Urothelium cell line (cell line): ENCODE data around the gene XRRA1.
"Not testable (repeated sequence)": the region's sequence is repeated elsewhere in the genome, so short reads cannot be mapped to it uniquely, and the experiment has no call there.

Experiments
- DNase-seq: peaks from one replicate; pipeline ENCODE4 v3.0.0; 2011; ENCODE audit warnings: low spot score, mixed read lengths
- FAIRE-seq: peaks from 2 replicates; lab custom pipeline; 2011; peaks lifted over from hg19 to GRCh38; lab: Jason Lieb, UNC

The XRRA1 gene

GRCh38 chr11:74948898-74949752 lies at the start of gene XRRA1, which contains the start of gene SPCS2:
TSS of gene XRRA1 (minus strand) at chr11:74949091. CDS start at chr11:74940878, 8,213 bp downstream.
TSS of gene SPCS2 (plus strand) at chr11:74949266. CDS start at chr11:74949286, 20 bp downstream.
- DNase-seq (peak; percentile 98), FAIRE-seq (peak; percentile 98)

GRCh38 chr11:74992852-74993251 lies 44.0 kb upstream of the XRRA1 start:
- FAIRE-seq (no peak), DNase-seq (no peak)

GRCh38 chr11:74990941-74991340 lies 42.0 kb upstream of the XRRA1 start:
- FAIRE-seq (no peak), DNase-seq (no peak)

GRCh38 chr11:74990150-74990549 lies 41.3 kb upstream of the XRRA1 start:
- DNase-seq, FAIRE-seq: not testable (repeated sequence)

- FAIRE-seq, result no peak
- DNase-seq, result no peak
These were observed 40.4 kb upstream of the XRRA1 start for GRCh38 chr11:74989260-74989638.

GRCh38 chr11:74988541-74989259 lies 39.8 kb upstream of the XRRA1 start, which contains the start of gene NEU3:
TSS of gene NEU3 (plus strand) at chr11:74988933. CDS start at chr11:74989061, 128 bp downstream.
- no peak for FAIRE-seq
- DNase-seq, result peak; percentile 93

GRCh38 chr11:74984730-74985129 lies 35.8 kb upstream of the XRRA1 start:
- FAIRE-seq, result no peak
- DNase-seq, result no peak

- FAIRE-seq, result no peak
- DNase-seq, result no peak
These were observed 35.2 kb upstream of the XRRA1 start for GRCh38 chr11:74984070-74984469.

- DNase-seq (no peak), FAIRE-seq (no peak)
These were observed 33.0 kb upstream of the XRRA1 start for GRCh38 chr11:74981888-74982287.

GRCh38 chr11:74980634-74981033 lies 31.7 kb upstream of the XRRA1 start:
- FAIRE-seq (no peak), DNase-seq (no peak)

- FAIRE-seq (no peak), DNase-seq (no peak)
These were observed 29.1 kb upstream of the XRRA1 start for GRCh38 chr11:74978041-74978440.

- FAIRE-seq (no peak), DNase-seq (no peak)
These were observed 22.5 kb upstream of the XRRA1 start for GRCh38 chr11:74971424-74971823.

GRCh38 chr11:74970852-74971395 lies 22.0 kb upstream of the XRRA1 start:
- DNase-seq (no peak), FAIRE-seq (no peak)

- DNase-seq (no peak), FAIRE-seq (no peak)
These were observed 17.8 kb upstream of the XRRA1 start for GRCh38 chr11:74966651-74967050.

GRCh38 chr11:74960128-74960527 lies 11.2 kb upstream of the XRRA1 start:
- DNase-seq, FAIRE-seq: not testable (repeated sequence)

GRCh38 chr11:74957937-74958629 lies 9.2 kb upstream of the XRRA1 start:
- no peak for FAIRE-seq
- no peak for DNase-seq

GRCh38 chr11:74956397-74957015 lies 7.6 kb upstream of the XRRA1 start:
- DNase-seq (no peak), FAIRE-seq (no peak)

- no peak for FAIRE-seq
These were observed 5.3 kb upstream of the XRRA1 start for GRCh38 chr11:74954199-74954598.

GRCh38 chr11:74953451-74953850 lies 4.6 kb upstream of the XRRA1 start:
- FAIRE-seq, result no peak
- DNase-seq, result no peak

More at GRCh38 chr11:74954199-74954598, 5.3 kb upstream of the XRRA1 start:
- no peak for DNase-seq

GRCh38 chr11:74952752-74953151 lies 3.9 kb upstream of the XRRA1 start:
- DNase-seq (no peak), FAIRE-seq (no peak)
